ENCODE results near the gene GPR183.

GPR183 gene, protein sequence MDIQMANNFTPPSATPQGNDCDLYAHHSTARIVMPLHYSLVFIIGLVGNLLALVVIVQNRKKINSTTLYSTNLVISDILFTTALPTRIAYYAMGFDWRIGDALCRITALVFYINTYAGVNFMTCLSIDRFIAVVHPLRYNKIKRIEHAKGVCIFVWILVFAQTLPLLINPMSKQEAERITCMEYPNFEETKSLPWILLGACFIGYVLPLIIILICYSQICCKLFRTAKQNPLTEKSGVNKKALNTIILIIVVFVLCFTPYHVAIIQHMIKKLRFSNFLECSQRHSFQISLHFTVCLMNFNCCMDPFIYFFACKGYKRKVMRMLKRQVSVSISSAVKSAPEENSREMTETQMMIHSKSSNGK

GRCh38 chr13:99307247-99307646 lies at the start of gene GPR183:
Gene GPR183, minus strand, starts transcription at chr13:99307399. Its CDS starts 11,254 bp downstream, at chr13:99296145.
- peak; percentile 59 for DNase-seq

DNA sequence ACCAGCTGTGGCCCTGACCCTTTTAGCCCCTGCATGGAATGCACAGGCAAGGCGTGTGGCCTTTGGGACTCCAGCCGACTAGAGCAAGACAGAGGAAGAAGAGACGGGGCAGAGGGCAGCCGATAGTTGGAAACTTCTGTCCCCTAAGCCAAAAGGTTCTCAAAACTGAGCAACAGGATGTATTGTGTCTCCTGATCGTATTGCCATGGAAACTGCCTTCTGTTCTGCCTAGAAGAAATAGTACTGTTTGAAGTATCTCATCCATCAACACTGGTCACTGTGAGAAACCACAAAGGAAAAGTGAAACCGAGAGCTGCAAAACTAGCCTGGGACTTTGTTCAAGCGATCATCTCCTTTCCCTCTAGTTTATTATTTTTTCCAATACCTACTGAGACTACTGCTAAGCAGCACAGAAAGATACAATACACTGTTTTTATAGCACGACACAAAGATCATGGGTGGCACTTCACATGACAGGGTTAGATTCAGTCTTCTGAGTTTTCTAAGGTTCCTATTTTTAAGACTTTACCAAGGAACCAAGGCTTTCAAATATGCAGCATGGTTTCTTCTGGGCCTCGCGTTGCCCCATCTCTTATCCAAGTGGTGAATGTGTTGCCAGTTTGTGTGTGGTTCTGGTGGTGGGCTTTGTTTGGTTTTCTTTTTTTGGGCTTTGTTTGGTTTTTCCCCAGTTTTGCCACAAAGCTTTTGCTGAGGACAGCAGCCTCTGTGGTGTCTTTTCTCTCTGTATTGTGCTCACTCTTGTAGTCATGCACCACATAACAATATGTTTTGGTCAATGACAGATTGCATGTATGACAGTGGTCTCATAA lies 49.3 kb upstream of the GPR183 start:
- DNase-seq, result peak; percentile 75

DNA sequence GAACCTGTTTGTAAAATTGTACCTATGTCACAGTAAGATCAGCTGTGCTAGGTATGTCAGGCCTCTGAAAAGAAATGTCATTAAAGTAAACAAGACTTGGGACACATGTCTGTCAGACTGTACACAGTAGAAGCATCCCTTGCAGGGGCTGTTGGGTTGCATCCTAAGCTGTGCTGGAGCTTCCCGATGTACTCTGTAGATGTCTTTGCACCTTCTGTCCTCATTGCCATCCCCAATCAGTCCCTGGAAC lies 48.7 kb upstream of the GPR183 start:
- DNase-seq, result no peak

- DNase-seq, result no peak
These were observed 48.2 kb upstream of the GPR183 start for GRCh38 chr13:99355267-99356011.

- DNase-seq, result no peak
These were observed 47.3 kb upstream of the GPR183 start for GRCh38 chr13:99354371-99354951.

GRCh38 chr13:99353836-99354235 lies 46.6 kb upstream of the GPR183 start:
- peak; percentile 79 for DNase-seq

GRCh38 chr13:99353246-99353600 lies 46.0 kb upstream of the GPR183 start:
- no peak for DNase-seq

- no peak for DNase-seq
These were observed 45.4 kb upstream of the GPR183 start for GRCh38 chr13:99352351-99353245.

DNA sequence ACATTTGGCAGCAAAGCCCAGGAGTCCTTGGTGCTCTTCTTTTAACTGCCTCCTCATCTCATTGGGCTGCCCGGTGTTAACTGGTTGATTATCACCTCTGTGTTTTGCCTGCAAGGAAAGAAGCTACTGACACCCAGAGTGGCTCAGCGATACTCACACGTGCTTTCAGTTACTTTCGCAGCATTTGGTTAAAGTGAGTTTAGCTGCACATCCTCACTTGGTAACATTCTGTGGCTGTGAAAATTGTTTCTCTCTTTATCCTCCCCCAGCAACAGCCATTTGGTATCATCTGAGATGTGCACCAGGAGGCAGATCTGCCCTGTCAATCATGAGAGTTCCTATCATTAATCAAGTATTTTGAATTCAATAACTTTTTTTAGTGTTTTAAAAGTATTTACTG lies 44.6 kb upstream of the GPR183 start:
- no peak for DNase-seq

GRCh38 chr13:99350191-99350590 lies 43.0 kb upstream of the GPR183 start:
- DNase-seq, result no peak

GRCh38 chr13:99347911-99348451 lies 40.8 kb upstream of the GPR183 start:
- DNase-seq, result no peak

GRCh38 chr13:99347335-99347878 lies 40.2 kb upstream of the GPR183 start:
- no peak for DNase-seq

DNA sequence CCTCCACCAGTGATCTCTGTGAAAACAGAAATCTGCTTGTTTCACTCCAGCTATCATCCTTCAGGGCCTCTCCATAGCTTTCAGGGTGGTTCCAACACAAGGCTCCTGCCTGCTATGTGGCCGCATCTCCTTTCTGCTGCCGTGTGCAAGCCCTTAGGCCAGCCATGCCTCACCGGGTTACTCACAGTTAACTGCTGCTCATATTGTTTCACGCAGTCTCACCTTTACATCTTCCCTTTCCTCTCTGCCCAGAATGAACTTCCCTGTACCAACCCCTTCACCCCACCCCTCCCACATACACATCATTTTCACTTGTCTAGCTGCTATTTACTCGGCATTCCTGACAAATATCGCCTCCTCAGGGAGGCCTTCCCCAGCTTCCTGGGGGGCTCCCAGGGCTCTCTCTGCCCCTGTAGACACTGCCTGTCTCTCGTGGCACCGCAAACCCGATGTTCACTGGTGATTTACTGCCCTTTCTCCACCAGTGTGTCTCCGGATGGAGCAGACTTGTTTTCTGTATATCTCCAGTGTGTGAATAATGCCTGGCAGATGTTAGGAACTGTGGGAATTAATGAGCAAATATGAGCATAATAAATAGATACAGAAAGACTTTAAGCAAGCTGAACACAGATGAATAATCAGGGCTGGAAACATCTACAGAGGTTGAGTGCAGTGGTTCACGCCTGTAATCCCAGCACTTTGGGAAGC lies 39.3 kb upstream of the GPR183 start:
- DNase-seq, result peak; percentile 40

- DNase-seq, result no peak
These were observed 38.1 kb upstream of the GPR183 start for GRCh38 chr13:99345345-99345744.

DNA sequence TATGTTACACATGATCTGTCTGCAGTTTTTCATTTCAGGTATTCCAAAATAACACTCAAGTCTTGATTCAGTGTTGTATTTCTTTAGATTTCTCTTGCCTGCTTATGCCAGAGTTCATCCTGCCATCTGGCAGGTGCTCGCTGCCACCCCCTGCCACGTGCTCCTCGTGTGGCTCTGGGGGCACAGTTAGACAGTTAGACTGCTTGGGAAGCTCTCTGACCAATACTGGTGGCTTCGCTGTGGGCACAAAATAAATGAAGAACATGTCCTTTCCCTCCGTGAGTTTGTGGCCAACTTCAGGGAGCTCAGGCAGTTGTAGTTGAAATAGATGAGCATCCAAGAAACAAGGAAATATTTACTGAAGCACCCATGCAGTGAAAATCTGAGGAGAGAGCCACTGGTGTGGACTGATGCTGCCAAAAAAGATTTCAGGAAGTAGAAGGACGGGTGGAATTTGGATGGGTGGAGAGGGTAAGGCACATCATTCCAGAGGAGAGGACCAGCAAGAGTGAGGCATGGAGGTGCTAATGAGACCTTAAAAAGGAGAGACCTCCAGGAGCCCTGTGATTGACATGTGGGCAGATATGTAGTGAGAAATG lies 37.5 kb upstream of the GPR183 start:
- no peak for DNase-seq

GRCh38 chr13:99342723-99343315 lies 35.6 kb upstream of the GPR183 start:
- no peak for DNase-seq

DNA sequence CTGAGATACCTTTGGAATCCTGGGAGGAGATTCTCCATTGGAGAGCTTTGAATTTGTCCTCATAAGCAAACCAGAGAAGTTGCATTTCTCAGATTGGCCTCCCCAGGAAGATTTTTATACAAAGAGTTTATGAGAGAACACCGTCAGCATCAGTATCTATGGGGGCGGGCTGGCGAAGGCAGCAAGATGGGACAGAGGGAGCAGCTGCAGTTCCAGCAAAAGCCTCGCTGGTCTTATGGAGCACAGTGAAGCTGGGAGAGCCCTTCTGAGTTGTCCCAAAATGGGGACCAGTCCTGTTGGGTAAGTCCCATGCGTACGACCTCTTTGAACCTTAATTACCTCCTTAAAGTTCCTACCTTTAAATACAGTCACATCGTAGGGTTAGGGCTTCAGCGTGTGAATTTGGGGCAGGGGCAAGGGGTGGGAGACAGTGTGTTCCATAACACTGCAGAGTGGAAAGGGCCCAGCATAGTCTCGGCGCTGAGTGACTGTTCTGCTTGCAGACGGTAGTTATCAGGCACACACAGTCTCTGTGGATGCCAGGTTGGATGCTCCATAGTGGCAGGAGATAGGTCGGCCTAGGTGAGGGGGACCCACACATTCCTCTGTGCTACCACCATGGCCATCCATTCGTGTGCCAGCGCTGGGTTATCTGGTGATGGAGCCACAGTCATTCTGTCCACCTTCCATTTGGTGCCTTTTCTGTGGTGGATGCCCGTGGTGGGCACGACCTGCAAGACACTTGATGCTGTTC lies 34.9 kb upstream of the GPR183 start:
- no peak for DNase-seq

DNA sequence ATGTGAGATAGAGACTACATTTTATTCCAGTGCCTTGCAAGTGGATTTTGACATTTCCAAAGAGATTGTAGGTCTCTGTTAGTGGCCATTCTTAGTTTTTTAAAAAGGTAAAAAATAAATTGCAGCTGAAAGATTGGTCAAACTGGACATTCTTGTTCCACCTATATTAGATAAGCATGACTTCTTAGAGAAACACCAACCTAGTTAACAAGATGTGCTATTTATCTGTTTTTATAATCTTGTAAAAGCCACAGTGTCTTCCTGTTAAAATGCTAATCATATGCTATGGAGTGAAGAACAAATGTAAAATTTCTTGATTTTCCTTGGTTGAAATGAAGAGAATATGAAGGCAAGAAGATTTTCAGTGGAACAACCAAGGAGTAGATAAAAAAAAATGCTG lies 33.4 kb upstream of the GPR183 start:
- no peak for DNase-seq

- DNase-seq, result peak; percentile 37
These were observed 32.7 kb upstream of the GPR183 start for GRCh38 chr13:99339736-99340397.

Measured in fibroblast of skin of right biceps (primary cell).